Activated T-cell treated with anti-CD3 and anti-CD28 coated beads, Interleukin-2, amount 50 U/mL, for 4 hours (primary cell): ENCODE results near the gene SOWAHC. TPM values are rescaled to one million over a fixed set of nuclear protein-coding genes. Genes with fewer than 3 reads are reported as not detected.
"Not testable (repeated sequence)": the region's sequence is repeated elsewhere in the genome, so short reads cannot be mapped to it uniquely, and the experiment has no call there.

Experiments
- ATAC-seq, 2 donors: fragments of 200-7000 bp; cut with Tn5 transposase; one replicate each; pipeline ENCODE4 v1.10.0; 2021
- DNase-seq: peaks from one replicate; pipeline ENCODE4 v3.0.0-alpha.2; 2020
- H3K27me3 Mint-ChIP-seq: one replicate; pipeline ENCODE4 v1.8.0; 2021; ENCODE audit warnings: low read depth, mixed read lengths
- H3K36me3 Mint-ChIP-seq: one replicate; pipeline ENCODE4 v1.8.0; 2022; ENCODE audit warnings: mixed read lengths; ENCODE audit not compliant: insufficient read depth
- H3K4me1 Mint-ChIP-seq: one replicate; pipeline ENCODE4 v1.8.0; 2021; ENCODE audit warnings: low read depth, mixed read lengths
- H3K4me3 Mint-ChIP-seq: one replicate; pipeline ENCODE4 v1.8.0; 2021; ENCODE audit warnings: mild to moderate bottlenecking, moderate library complexity, mixed read lengths
- H3K9me3 Mint-ChIP-seq: one replicate; pipeline ENCODE4 v1.8.0; 2021; ENCODE audit warnings: mixed read lengths
- total RNA-seq, 3 donors: library from RNA; stranded (reverse); gene quantifications; one replicate each; pipeline ENCODE4 v1.2.1, GENCODE V29; 2021

SOWAHC gene, protein sequence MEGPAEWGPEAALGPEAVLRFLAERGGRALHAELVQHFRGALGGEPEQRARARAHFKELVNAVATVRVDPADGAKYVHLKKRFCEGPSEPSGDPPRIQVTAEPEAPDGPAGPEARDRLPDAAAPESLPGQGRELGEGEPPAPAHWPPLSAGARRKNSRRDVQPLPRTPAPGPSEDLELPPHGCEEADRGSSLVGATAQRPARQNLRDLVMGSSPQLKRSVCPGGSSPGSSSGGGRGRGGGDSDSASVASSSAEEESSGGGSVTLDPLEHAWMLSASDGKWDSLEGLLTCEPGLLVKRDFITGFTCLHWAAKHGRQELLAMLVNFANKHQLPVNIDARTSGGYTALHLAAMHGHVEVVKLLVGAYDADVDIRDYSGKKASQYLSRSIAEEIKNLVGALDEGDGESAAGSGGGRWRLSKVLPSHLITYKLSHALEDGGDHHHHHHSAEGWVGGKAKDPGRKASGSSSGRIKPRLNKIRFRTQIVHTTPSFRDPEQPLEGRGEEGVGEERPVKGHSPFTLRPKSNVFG
- total RNA-seq: under 1 TPM; 0.38 to 0.53 (median 0.46) TPM

DNA sequence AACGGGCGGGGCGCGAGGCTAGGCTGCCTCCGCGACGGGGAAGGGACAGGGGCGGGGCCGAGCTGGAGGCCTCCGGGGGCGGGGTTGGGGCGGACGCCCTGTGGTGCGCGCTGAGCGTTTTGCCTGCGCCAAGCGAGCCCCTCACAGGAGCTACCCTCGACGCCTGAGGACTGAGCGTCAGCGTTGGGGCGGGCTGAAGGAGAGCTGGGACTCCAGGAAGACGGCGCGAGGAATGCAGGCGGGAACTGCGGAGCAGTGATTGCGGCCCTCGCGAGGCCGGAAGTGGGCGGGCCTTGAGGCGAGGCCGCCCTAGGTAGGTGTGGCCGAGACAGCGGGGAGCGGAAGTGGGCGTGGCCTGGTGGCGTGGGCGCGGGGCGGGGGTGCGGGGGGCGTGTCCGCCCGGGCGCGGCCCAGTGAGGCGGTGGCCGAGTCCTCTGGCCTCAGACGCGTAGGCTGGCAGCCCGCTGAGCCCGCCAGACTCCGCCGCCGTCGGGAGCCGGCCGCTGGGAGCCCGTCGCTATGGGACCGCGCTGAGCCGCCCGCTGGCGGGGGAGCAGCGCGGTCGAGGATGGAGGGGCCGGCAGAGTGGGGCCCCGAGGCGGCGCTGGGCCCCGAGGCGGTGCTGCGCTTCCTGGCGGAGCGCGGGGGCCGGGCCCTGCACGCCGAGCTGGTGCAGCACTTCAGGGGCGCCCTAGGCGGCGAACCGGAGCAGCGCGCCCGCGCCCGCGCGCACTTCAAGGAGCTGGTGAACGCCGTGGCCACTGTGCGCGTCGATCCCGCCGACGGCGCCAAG lies at the start of gene SOWAHC, which contains the start of gene SEPTIN10:
TSS of gene SOWAHC (plus strand) at position 443 of the 793 bp plus-strand sequence. CDS start at position 569, 126 bp downstream.
TSS of gene SEPTIN10 (minus strand) at position 45 of the 793 bp plus-strand sequence. CDS start 139 bp downstream, outside the sequence.
- H3K9me3 Mint-ChIP-seq: no peaks in the 10 kb centered on the region
- H3K36me3 Mint-ChIP-seq: no peaks in the 10 kb centered on the region
- DNase-seq: peak; percentile 71
- ATAC-seq: peak; percentile 84 to 86
- peak within 1 kb of the TSS; percentile 79 for H3K4me3 Mint-ChIP-seq
- peaks cover 56% of the 10 kb centered on the region for H3K27me3 Mint-ChIP-seq
- peaks cover 17% of the 10 kb centered on the region for H3K4me1 Mint-ChIP-seq

DNA sequence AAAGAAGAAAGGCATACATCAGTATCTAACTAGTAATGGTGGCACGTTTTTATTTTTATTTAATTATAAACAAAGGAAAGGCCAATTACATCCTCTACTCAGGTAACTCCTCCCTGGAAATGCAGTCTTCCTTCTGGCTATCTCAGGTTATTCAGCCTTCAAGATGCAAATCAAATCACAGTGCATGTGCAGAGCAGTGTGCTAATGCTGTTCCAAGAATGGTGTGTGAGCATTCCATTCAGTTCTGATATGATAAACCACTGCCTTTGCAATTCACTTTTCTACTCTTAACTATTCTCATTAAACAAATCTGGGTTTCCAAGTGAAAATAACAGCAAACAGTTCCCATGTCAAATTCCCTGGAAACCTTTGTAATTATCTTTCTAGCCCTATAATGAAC lies 38.8 kb upstream of the SOWAHC start:
- H3K4me1 Mint-ChIP-seq: no peaks in the 10 kb centered on the region
- H3K9me3 Mint-ChIP-seq: no peaks in the 10 kb centered on the region
- no peak for ATAC-seq
- no peak overlapping the region for H3K4me3 Mint-ChIP-seq
- no peak for DNase-seq
- H3K27me3 Mint-ChIP-seq: peaks cover 7% of the 10 kb centered on the region
- H3K36me3 Mint-ChIP-seq: no peaks in the 10 kb centered on the region

DNA sequence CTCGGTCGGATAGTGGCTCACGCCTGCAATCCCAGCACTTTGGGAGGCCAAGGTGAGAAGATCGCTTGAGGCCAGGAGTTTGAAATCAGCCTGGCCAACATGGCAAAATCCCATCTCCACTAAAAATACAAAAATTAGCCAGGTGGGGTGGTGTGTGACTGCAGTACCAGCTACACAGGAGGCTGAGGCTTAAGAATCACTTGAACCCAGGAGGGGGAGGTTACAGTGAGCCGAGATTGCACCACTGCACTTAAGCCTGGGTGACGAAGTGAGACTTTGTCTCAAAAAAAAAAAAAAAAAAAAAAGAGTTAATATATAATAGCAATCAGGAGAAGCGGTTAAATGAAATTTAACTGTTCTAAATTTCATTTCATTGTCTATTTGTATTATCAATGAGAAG lies 36.5 kb upstream of the SOWAHC start:
- ATAC-seq, H3K4me3 Mint-ChIP-seq, H3K36me3 Mint-ChIP-seq, H3K9me3 Mint-ChIP-seq, DNase-seq, H3K27me3 Mint-ChIP-seq, H3K4me1 Mint-ChIP-seq: not testable (repeated sequence)

DNA sequence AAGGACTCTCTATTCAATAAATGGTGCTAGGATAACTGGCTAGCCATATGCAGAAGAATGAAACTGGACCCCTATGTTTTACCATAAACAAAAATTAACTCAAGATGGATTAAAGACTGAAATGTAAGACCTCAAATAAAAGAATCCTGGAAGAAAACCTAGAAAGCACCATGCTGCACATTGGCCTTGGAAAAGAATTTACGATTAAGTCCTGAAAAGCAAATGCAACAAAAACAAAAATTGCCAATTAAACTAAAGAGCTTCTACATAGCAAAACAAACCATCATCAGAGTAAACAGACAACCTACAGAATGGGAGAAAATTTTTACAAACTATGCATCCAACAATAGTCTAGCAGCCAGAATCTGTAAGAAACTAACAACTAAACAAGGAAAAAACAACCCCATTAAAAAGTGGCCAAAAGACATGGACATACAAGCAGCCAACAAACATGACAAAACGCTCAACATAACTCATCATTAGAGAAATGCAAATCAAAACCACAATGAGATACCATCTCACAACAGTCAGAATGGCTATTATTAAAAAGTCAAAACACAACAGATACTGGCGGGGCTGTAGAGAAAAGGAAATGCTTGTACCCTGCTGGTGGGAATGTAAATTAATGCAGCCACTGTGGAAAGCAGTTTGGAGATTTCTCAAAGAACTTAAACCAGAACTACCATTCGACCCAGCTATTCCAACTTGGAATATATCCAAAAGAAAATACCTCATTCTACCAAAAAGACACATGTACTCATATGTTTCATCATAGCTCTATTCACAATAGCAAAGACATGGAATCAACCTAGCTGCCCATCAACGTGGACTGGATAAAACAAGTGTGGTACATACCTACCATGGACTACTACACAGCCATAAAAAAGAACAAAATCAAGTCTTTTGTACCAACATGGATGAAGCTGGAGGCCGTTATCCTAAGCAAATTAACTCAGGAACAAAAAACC lies 31.0 kb upstream of the SOWAHC start:
- H3K9me3 Mint-ChIP-seq: no peaks in the 10 kb centered on the region
- H3K36me3 Mint-ChIP-seq: no peaks in the 10 kb centered on the region
- peaks cover 3% of the 10 kb centered on the region for H3K27me3 Mint-ChIP-seq
- no peak for ATAC-seq
- H3K4me3 Mint-ChIP-seq: no peak overlapping the region
- DNase-seq: no peak
- H3K4me1 Mint-ChIP-seq: no peaks in the 10 kb centered on the region

DNA sequence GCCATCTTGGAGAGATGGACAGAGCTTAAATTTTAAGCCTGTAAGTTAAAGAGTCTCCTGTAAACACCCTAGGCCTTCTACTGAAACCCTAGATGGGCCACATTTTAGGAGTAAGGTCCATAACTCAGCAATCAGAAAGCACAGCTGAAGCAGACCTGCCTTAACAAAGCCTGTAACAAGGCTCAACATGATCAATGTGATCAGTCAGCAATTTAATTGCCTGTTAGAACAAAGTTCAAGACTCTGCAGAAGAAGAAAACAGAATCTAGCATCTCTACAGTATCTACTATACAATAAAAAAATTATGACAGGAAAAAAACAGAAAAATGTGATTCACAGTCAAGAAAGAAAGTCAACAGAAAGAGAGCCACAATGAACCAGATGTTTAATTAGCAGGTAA lies 27.5 kb upstream of the SOWAHC start:
- Mint-ChIP-seq H3K27me3 (peaks cover 1% of the 10 kb centered on the region), H3K9me3 (no peaks in the 10 kb centered on the region), H3K36me3 (no peaks in the 10 kb centered on the region), H3K4me1 (no peaks in the 10 kb centered on the region), H3K4me3 (no peak overlapping the region)
- DNase-seq: no peak
- ATAC-seq: no peak

DNA sequence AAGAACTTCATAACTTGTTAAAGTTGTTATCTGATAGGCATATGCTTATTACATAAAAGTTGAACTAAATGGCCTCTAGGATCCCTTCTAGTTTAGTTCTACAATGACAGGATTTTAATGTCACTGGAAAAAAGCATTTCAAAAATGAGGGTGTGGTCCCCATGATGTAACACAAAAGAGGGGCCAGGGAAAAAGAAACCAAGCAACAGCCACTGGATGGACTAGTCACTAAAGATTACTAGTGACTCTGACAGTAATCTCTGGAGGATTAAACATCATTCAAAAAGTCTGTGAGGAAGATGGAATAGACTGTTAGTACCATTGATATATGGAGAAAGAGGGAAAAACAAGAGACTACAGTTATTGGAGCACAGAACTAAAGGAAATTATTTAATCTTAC lies 23.0 kb upstream of the SOWAHC start:
- no peaks in the 10 kb centered on the region for H3K27me3 Mint-ChIP-seq
- H3K36me3 Mint-ChIP-seq: no peaks in the 10 kb centered on the region
- H3K4me3 Mint-ChIP-seq: no peak overlapping the region
- H3K4me1 Mint-ChIP-seq: no peaks in the 10 kb centered on the region
- no peaks in the 10 kb centered on the region for H3K9me3 Mint-ChIP-seq
- DNase-seq: no peak
- ATAC-seq: no peak

DNA sequence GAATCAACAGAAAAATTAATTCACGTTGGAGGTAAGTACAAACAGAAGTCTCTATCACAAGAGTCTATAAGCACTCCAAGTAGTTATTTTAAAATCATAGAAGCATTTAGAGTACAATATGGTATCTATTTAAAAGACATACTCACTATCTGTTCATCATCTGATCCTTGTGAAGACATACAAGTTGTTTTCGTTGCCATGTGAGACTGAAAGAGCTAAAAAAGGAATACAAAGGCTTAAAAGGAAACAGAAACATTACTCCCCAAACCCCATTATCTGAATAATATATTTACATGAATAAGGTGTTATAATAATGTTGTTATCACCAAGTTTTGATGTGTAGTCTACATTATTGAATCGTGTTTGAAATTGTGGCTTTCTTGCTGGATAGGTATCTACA lies 21.3 kb upstream of the SOWAHC start:
- Mint-ChIP-seq H3K36me3 (no peaks in the 10 kb centered on the region), H3K4me1 (no peaks in the 10 kb centered on the region)
- no peak for DNase-seq

DNA sequence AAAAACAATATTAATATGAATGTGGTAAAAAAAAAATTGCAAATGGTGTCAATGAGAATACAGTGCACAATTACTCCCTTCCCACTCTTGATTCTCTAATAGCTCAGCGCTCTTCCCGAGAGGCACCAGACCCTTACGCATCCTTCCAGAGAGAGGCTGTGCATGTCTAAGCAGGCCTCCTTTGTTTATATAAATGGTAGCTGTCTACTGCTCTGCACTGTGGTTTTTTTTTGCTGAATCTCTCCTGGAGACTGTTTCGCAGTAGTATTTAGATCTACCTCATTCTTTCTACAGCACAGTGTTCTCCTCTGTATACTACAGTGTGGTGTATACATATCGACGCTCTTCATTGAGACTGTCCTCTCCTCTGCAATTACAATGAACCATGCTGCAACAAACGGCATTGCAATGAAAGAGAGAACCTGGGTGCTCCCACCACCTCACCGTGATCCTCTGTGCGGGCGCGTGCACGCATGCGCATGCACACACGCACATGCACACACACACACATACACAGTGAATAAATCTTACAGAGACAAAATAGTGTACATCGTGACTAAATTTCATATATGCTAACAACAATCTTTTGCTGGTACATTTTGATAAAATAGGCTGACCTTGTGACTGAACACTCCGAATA lies 19.8 kb upstream of the SOWAHC start:
- DNase-seq (no peak), ATAC-seq (no peak)
- Mint-ChIP-seq H3K4me3 (no peak overlapping the region), H3K36me3 (no peaks in the 10 kb centered on the region), H3K9me3 (no peaks in the 10 kb centered on the region), H3K27me3 (no peaks in the 10 kb centered on the region), H3K4me1 (no peaks in the 10 kb centered on the region)

More for the DNA sequence above, 21.3 kb upstream of the SOWAHC start:
- Mint-ChIP-seq H3K9me3 (no peaks in the 10 kb centered on the region), H3K4me3 (no peak overlapping the region), H3K27me3 (no peaks in the 10 kb centered on the region)
- ATAC-seq: no peak

DNA sequence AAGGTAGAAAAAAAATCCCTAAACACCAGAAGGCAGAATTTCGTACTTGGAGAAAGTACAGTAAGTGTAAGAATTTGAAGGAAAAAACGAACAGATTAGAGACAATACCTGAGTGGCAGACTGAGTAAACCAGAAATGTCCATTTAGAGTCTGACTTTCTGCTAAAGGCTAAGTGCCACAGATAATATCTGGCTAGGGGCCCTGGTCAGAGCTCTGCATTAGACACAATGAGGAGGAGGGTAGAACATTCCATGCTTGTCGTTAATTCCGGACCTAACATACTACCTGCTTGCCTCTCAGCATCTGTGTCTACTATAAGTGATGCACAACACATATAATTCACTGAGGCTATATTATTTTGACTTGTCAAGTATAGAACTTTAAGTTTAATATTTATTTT lies 18.5 kb upstream of the SOWAHC start:
- Mint-ChIP-seq H3K9me3 (no peaks in the 10 kb centered on the region), H3K4me3 (no peak overlapping the region), H3K36me3 (no peaks in the 10 kb centered on the region), H3K27me3 (peaks cover 6% of the 10 kb centered on the region), H3K4me1 (no peaks in the 10 kb centered on the region)
- DNase-seq: no peak
- ATAC-seq: no peak

DNA sequence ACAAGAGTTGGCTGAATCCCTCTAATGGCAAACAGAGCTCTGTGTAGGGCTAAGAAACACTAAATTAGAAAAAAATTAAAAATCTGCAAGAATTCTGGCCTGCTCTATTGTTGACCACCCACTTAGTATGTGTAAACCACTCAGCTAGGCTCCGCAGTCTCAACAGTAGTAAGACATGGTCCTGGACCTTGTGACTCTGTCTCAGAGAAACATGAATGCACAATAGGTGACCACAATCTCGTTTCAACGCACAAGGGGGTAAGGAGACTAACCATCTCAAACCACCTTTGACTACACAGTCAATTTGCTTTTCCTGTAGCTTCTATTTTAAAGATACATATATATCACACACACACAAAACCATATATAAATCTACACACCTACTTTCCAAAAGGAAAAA lies 16.9 kb upstream of the SOWAHC start:
- Mint-ChIP-seq H3K9me3 (no peaks in the 10 kb centered on the region), H3K4me3 (no peak overlapping the region), H3K36me3 (no peaks in the 10 kb centered on the region), H3K27me3 (peaks cover 14% of the 10 kb centered on the region), H3K4me1 (no peaks in the 10 kb centered on the region)
- no peak for DNase-seq
- no peak for ATAC-seq

DNA sequence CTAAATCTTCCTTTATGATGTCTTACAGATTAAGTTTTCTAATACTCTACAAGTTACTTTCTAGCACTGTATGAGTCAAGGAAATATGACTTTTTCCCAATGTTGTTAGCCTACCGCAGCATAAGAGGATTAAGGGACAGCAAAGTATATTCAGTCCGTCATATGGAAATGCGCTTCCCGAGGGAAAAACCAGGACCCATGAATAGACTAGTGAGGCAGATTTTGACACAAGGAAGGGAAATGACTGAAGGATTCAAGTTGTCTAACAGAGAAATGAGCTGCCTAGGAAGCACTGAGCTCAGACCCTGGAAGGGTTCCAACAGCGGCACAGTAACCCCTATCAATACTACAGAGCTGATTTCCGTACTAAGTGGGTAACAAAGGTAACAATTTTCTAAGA lies 12.4 kb upstream of the SOWAHC start:
- Mint-ChIP-seq H3K9me3 (no peaks in the 10 kb centered on the region), H3K4me3 (no peak overlapping the region), H3K27me3 (peaks cover 26% of the 10 kb centered on the region), H3K4me1 (no peaks in the 10 kb centered on the region), H3K36me3 (no peaks in the 10 kb centered on the region)
- DNase-seq (no peak), ATAC-seq (no peak)

DNA sequence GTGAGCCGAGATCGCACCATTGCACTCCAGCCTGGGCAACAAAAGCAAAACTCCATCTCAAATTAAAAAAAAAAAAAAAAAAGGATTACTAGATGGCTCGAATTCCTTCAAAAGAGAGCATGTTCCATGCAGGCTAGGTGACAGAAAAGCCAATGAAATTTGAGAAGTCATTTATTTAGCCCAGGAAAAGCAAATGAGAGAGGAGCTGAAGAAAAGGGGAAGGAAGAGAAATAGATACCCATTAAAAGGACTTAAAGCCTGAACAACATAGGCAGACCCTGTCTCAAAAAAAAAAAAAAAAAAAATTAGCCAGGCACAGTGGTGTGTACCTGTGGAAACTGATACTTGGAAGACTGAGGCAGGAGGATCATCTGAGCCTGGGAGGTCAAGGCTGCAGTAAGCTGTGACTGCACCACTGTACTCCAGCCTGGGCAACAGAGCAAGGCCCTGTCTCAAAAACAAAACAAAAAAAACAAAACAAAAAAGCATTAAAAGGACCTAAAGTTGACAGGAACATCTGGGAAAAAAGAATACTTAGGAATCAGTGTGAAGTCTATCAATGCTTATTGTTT lies 11.5 kb upstream of the SOWAHC start:
- H3K4me3 Mint-ChIP-seq: no peak overlapping the region
- H3K27me3 Mint-ChIP-seq: peaks cover 27% of the 10 kb centered on the region
- no peaks in the 10 kb centered on the region for H3K36me3 Mint-ChIP-seq
- H3K9me3 Mint-ChIP-seq: no peaks in the 10 kb centered on the region
- no peaks in the 10 kb centered on the region for H3K4me1 Mint-ChIP-seq
- DNase-seq (no peak), ATAC-seq (no peak)

DNA sequence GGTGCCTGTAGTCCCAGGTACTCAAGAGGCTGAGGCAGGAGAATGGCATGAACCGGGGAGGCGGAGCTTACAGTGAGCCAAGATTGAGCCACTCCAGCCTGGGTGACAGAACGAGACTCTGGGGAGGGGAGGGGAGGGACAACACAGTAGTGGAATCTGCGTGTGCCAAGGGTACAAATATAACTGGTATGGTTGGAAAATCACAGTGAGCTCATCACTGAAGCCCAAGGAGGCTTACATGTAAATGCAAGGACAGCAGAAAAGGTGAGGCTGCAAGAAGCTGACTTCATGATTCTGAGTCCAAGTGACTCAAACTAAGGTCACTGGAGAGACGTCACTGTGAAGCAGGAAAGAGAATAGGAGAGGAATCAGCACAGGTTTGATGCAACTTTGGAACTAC lies 9.6 kb upstream of the SOWAHC start:
- Mint-ChIP-seq H3K36me3 (no peaks in the 10 kb centered on the region), H3K9me3 (no peaks in the 10 kb centered on the region), H3K27me3 (peaks cover 36% of the 10 kb centered on the region), H3K4me3 (no peak overlapping the region), H3K4me1 (peaks cover 3% of the 10 kb centered on the region)
- ATAC-seq: no peak
- no peak for DNase-seq
